ENCODE data around the gene KDM1A.

- TF ChIP-seq CTCF (IDR thresholded peaks at IDR 0.05; ENCODE audit: low read length), result no peak
- no peak for TF ChIP-seq EZH2 (optimal IDR thresholded peaks at IDR 0.05; ENCODE audit: low read depth, low read length)
Measured at GRCh38 chr1:23044035-23044434, 24.8 kb downstream of the KDM1A start.

Measured in MM.1S (cell line).